ENCODE measurements around the gene ZNF576. TPM values are rescaled to one million over a fixed set of nuclear protein-coding genes. Genes with fewer than 3 reads are reported as not detected.

ZNF576 gene
- total RNA-seq, 1 donor from 2014 or later, result 13.8 TPM

DNA sequence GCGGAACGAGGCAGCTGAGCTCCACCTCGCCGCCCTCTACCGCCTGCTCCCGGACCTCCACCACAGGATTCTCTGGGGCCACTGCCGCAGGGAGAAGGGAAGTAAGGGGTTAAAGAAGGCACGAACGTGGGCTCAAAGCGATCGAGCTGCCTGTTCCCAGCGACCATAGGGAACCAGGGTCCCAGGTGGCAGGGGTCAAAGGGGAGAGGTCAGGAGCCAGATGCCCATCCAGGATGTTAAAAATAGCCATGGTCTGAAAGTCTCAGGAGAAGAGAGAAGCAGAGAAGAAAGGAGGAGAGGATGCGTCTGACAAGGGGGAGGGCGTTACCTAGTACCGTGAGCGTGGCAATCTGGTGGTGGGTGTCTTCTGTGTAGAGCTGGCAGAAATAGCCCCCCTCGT lies 30.4 kb downstream of the ZNF576 start:
- Mint-ChIP-seq H3K4me3 (ENCODE audit: unreplicated experiment) (no peak overlapping the region), H3K27ac (ENCODE audit: unreplicated experiment) (no peak overlapping the region), H3K36me3 (ENCODE audit: low read depth, unreplicated experiment) (peaks cover 4% of the 10 kb centered on the region), H3K4me1 (ENCODE audit: low read depth, unreplicated experiment) (no peaks in the 10 kb centered on the region), H3K27me3 (ENCODE audit: low read depth, unreplicated experiment) (no peaks in the 10 kb centered on the region), H3K9me3 (ENCODE audit: unreplicated experiment) (no peaks in the 10 kb centered on the region)
- H3K9me3 ChIP-seq (ENCODE audit: insufficient read depth, low read depth, low read length), result no peaks in the 10 kb centered on the region
- FAIRE-seq (no peak), DNase-seq (ENCODE audit: low read depth) (no peak)
- TF ChIP-seq, protein P1, sequence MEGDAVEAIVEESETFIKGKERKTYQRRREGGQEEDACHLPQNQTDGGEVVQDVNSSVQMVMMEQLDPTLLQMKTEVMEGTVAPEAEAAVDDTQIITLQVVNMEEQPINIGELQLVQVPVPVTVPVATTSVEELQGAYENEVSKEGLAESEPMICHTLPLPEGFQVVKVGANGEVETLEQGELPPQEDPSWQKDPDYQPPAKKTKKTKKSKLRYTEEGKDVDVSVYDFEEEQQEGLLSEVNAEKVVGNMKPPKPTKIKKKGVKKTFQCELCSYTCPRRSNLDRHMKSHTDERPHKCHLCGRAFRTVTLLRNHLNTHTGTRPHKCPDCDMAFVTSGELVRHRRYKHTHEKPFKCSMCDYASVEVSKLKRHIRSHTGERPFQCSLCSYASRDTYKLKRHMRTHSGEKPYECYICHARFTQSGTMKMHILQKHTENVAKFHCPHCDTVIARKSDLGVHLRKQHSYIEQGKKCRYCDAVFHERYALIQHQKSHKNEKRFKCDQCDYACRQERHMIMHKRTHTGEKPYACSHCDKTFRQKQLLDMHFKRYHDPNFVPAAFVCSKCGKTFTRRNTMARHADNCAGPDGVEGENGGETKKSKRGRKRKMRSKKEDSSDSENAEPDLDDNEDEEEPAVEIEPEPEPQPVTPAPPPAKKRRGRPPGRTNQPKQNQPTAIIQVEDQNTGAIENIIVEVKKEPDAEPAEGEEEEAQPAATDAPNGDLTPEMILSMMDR (IDR thresholded peaks at IDR 0.05; ENCODE audit: insufficient read depth, low read depth, low read length), result no peak
- no peak for TF ChIP-seq EZH2 (IDR thresholded peaks at IDR 0.05; ENCODE audit: insufficient read depth, low read length)
- no peak overlapping the region for H3K27ac ChIP-seq (ENCODE audit: low read depth, low read length)
- no peaks in the 10 kb centered on the region for H3K36me3 ChIP-seq (ENCODE audit: insufficient read depth, low read length)
- H2AFZ ChIP-seq (ENCODE audit: low read depth, low read length), result no peak overlapping the region
- H4K20me1 ChIP-seq (ENCODE audit: insufficient read depth, low read length), result no peaks in the 10 kb centered on the region
- no peaks in the 10 kb centered on the region for H3K4me1 ChIP-seq (ENCODE audit: insufficient read depth, low read length)
- no peak overlapping the region for H3K9ac ChIP-seq (ENCODE audit: low read length)
- no peaks in the 10 kb centered on the region for H3K79me2 ChIP-seq (ENCODE audit: insufficient read depth, low read length)
- no peak overlapping the region for H3K4me3 ChIP-seq (ENCODE audit: insufficient read depth, low read depth, low read length)
- H3K27me3 ChIP-seq (ENCODE audit: insufficient read depth, low read length), result no peaks in the 10 kb centered on the region
- H3K4me2 ChIP-seq (ENCODE audit: low read length), result no peak overlapping the region

DNA sequence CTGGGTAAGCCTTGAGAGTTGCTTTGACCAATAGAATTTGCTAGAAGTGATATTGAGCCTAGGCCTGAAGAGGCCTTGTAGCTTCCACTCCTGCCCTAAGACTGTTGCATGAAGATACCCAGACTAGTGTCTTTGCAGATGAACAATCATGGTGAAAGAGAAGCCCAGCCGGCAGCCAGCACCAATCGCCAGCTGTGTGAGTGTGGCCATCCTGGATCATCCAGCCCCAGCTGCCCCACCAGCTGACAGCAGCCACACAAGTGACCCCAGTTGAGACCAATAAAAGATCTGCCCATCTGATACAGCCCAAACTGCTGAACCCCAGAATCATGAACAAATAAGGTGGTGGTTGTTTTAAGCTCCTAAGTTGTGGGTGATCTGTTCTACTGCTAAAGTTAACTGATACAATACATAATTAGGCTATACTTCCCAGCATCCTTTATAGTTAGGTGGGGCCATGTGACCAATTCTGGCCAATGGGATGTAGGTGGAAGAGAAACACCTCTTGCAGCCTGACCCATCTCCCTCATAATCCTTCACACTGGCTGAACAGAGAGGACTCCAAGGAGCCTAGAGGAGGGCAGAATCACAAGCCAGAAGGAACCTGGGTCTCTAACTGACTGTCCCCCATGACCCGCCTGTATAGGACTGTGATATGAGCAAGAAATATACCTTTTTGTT lies 32.4 kb downstream of the ZNF576 start:
- no peaks in the 10 kb centered on the region for H3K27me3 Mint-ChIP-seq (ENCODE audit: low read depth, unreplicated experiment)
- Histone ChIP-seq H3K4me3 (ENCODE audit: insufficient read depth, low read depth, low read length) (no peak overlapping the region), H4K20me1 (ENCODE audit: insufficient read depth, low read length) (no peaks in the 10 kb centered on the region), H3K9me3 (ENCODE audit: insufficient read depth, low read depth, low read length) (no peaks in the 10 kb centered on the region), H3K27me3 (ENCODE audit: insufficient read depth, low read length) (no peaks in the 10 kb centered on the region), H3K36me3 (ENCODE audit: insufficient read depth, low read length) (no peaks in the 10 kb centered on the region), H3K4me2 (ENCODE audit: low read length) (no peak overlapping the region), H3K9ac (ENCODE audit: low read length) (no peak overlapping the region), H2AFZ (ENCODE audit: low read depth, low read length) (no peak overlapping the region), H3K79me2 (ENCODE audit: insufficient read depth, low read length) (no peaks in the 10 kb centered on the region), H3K4me1 (ENCODE audit: insufficient read depth, low read length) (no peaks in the 10 kb centered on the region), H3K27ac (ENCODE audit: low read depth, low read length) (no peak overlapping the region)
- FAIRE-seq (no peak), DNase-seq (ENCODE audit: low read depth) (no peak)
- no peak overlapping the region for H3K27ac Mint-ChIP-seq (ENCODE audit: unreplicated experiment)
- no peak overlapping the region for H3K4me3 Mint-ChIP-seq (ENCODE audit: unreplicated experiment)
- H3K9me3 Mint-ChIP-seq (ENCODE audit: unreplicated experiment), result no peaks in the 10 kb centered on the region
- TF ChIP-seq EZH2 (IDR thresholded peaks at IDR 0.05; ENCODE audit: insufficient read depth, low read length), result no peak
- TF ChIP-seq, protein P1 (IDR thresholded peaks at IDR 0.05; ENCODE audit: insufficient read depth, low read depth, low read length), result no peak
- H3K4me1 Mint-ChIP-seq (ENCODE audit: low read depth, unreplicated experiment), result no peaks in the 10 kb centered on the region
- peaks cover 3% of the 10 kb centered on the region for H3K36me3 Mint-ChIP-seq (ENCODE audit: low read depth, unreplicated experiment)

GRCh38 chr19:43631491-43631890 lies 35.1 kb downstream of the ZNF576 start:
- H3K9ac ChIP-seq (ENCODE audit: low read length), result no peak overlapping the region
- H3K4me1 Mint-ChIP-seq (ENCODE audit: low read depth, unreplicated experiment), result peaks cover 7% of the 10 kb centered on the region
- no peak overlapping the region for H3K27ac ChIP-seq (ENCODE audit: low read depth, low read length)
- FAIRE-seq, result no peak
- H3K27ac Mint-ChIP-seq (ENCODE audit: unreplicated experiment), result no peak overlapping the region
- H3K9me3 ChIP-seq (ENCODE audit: insufficient read depth, low read depth, low read length), result no peaks in the 10 kb centered on the region
- no peak overlapping the region for H3K4me3 ChIP-seq (ENCODE audit: insufficient read depth, low read depth, low read length)
- H3K4me3 Mint-ChIP-seq (ENCODE audit: unreplicated experiment), result no peak overlapping the region
- H3K36me3 ChIP-seq (ENCODE audit: insufficient read depth, low read length), result no peaks in the 10 kb centered on the region
- H3K27me3 ChIP-seq (ENCODE audit: insufficient read depth, low read length), result no peaks in the 10 kb centered on the region
- H2AFZ ChIP-seq (ENCODE audit: low read depth, low read length), result no peak overlapping the region
- peaks cover 20% of the 10 kb centered on the region for H3K4me1 ChIP-seq (ENCODE audit: insufficient read depth, low read length)
- peaks cover 3% of the 10 kb centered on the region for H3K36me3 Mint-ChIP-seq (ENCODE audit: low read depth, unreplicated experiment)
- no peak for TF ChIP-seq EZH2 (IDR thresholded peaks at IDR 0.05; ENCODE audit: insufficient read depth, low read length)
- TF ChIP-seq, protein P1 (IDR thresholded peaks at IDR 0.05; ENCODE audit: insufficient read depth, low read depth, low read length), result no peak
- no peaks in the 10 kb centered on the region for H3K9me3 Mint-ChIP-seq (ENCODE audit: unreplicated experiment)
- H4K20me1 ChIP-seq (ENCODE audit: insufficient read depth, low read length), result no peaks in the 10 kb centered on the region
- DNase-seq (ENCODE audit: low read depth), result no peak
- no peaks in the 10 kb centered on the region for H3K79me2 ChIP-seq (ENCODE audit: insufficient read depth, low read length)
- H3K4me2 ChIP-seq (ENCODE audit: low read length), result no peak overlapping the region
- no peaks in the 10 kb centered on the region for H3K27me3 Mint-ChIP-seq (ENCODE audit: low read depth, unreplicated experiment)
